ENCODE measurements around the gene FAM107B. TPM values are rescaled to one million over a fixed set of nuclear protein-coding genes. Genes with fewer than 3 reads are reported as not detected.
A peak's percentile ranks its signal among the peaks of the same experiment; 100 is the strongest.

FAM107B gene
- total and polyA plus RNA-seq, 4 donors = 24.9 to 58.1 (median 30.9) TPM

DNA sequence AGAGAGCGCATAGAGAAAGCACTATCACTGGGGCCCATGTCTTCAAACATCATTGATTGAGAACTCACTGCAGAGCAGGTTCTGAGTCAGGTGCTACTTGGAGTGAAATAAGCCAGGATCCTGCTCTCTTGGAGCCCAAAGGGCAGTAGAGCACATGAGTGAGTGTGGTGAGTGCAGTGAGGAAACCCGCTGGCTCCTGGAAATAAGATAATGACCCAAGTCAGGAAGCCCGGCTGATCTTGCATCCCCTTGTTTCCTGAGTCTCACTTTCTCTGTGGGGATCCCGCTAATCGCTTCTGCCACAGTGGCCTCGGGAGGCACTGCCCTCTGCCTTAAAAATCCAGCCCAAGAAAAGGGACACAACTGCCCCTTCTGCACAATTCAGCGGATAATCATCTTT is 7.1 kb upstream of the FAM107B start:
- no peak overlapping the region for H3K9ac ChIP-seq (ENCODE audit: low read depth in 1 of 2, low read length in 2 of 2)
- TF ChIP-seq FOXA2 (IDR thresholded peaks at IDR 0.05) (no peak), ZBTB33 (IDR thresholded peaks at IDR 0.05) (no peak), NR2F2 (IDR thresholded peaks at IDR 0.05) (peak; percentile 75), FOXA1 (IDR thresholded peaks at IDR 0.05) (no peak)
- WGBS = 75% methylated on average over 7 of the region's 7 CpGs

DNA sequence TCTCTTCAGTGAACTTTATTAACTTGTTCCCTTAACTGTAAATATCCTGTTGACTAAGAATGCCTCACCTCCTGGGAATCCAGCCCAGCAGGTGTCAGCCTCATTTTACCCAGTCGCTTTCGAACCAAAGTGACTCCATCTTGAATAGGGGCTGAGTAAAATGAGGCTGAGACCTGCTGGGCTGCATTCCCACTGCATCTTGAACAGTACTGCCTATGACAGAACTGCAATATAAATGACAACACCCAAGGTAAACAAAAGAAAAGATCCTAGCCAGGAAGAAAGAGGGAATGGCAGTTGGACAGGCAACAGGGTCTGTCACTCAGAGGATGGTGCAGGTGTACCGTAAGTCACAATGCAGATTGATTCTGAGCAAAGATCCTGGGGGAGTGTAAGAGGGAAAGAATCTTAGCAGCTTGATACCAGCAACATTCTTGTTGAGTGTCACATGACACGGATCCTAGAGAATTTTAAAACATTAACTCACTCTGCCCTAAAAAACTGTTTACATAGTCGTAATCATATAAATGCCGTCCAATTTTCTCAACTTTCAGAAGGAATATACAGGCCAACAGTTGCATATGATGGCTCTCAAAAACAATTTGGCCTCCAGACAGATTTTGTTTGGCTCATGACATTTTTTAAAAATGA is 4.4 kb upstream of the FAM107B start:
- H3K27me3 ChIP-seq (ENCODE audit: control insufficient read depth in 4 of 4, insufficient read depth in 4 of 4, low read length in 3 of 4) = no peaks in the 10 kb centered on the region
- no peak overlapping the region for H3K9ac ChIP-seq (ENCODE audit: low read depth in 1 of 2, low read length in 2 of 2)
- DNase-seq (ENCODE audit: low spot score) = no peak
- WGBS = 59% methylated on average over 6 of the region's 6 CpGs
- H3K4me3 ChIP-seq (ENCODE audit: low read depth in 1 of 3, low read length in 3 of 3) = no peak overlapping the region
- no peak overlapping the region for H3K27ac ChIP-seq (ENCODE audit: low read depth in 1 of 2, low read length in 2 of 2)
- no peaks in the 10 kb centered on the region for H3K9me3 ChIP-seq (ENCODE audit: control insufficient read depth in 4 of 4, low read length in 3 of 4)
- TF ChIP-seq, protein P1, sequence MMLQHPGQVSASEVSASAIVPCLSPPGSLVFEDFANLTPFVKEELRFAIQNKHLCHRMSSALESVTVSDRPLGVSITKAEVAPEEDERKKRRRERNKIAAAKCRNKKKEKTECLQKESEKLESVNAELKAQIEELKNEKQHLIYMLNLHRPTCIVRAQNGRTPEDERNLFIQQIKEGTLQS (IDR thresholded peaks at IDR 0.05) = no peak
- TF ChIP-seq YY1 (IDR thresholded peaks at IDR 0.05) (no peak), RAD21 (IDR thresholded peaks at IDR 0.05) (no peak)
- H3K36me3 ChIP-seq (ENCODE audit: control insufficient read depth in 4 of 4, insufficient read depth in 3 of 4, low read depth in 1 of 4, low read length in 3 of 4) = no peaks in the 10 kb centered on the region
- peaks cover 0 to 3% (median 0%) of the 10 kb centered on the region in 4 donors for H3K4me1 ChIP-seq (ENCODE audit: control insufficient read depth in 4 of 4, insufficient read depth in 4 of 4, low read length in 3 of 4)

More for the DNA sequence above, 7.1 kb upstream of the FAM107B start:
- DNase-seq (ENCODE audit: low spot score) = no peak
- Histone ChIP-seq H3K4me1 (ENCODE audit: control insufficient read depth in 4 of 4, insufficient read depth in 4 of 4, low read length in 3 of 4) (peaks cover 0 to 3% (median 0%) of the 10 kb centered on the region in 4 donors), H3K36me3 (ENCODE audit: control insufficient read depth in 4 of 4, insufficient read depth in 3 of 4, low read depth in 1 of 4, low read length in 3 of 4) (no peaks in the 10 kb centered on the region), H3K4me3 (ENCODE audit: low read depth in 1 of 3, low read length in 3 of 3) (no peak overlapping the region), H3K27ac (ENCODE audit: low read depth in 1 of 2, low read length in 2 of 2) (no peak overlapping the region), H3K9me3 (ENCODE audit: control insufficient read depth in 4 of 4, low read length in 3 of 4) (no peaks in the 10 kb centered on the region), H3K27me3 (ENCODE audit: control insufficient read depth in 4 of 4, insufficient read depth in 4 of 4, low read length in 3 of 4) (no peaks in the 10 kb centered on the region)

GRCh38 chr10:14776546-14776945 is 1.8 kb upstream of the FAM107B start:
- Histone ChIP-seq H3K9ac (ENCODE audit: low read depth in 1 of 2, low read length in 2 of 2) (no peak overlapping the region), H3K36me3 (ENCODE audit: control insufficient read depth in 4 of 4, insufficient read depth in 3 of 4, low read depth in 1 of 4, low read length in 3 of 4) (no peaks in the 10 kb centered on the region), H3K9me3 (ENCODE audit: control insufficient read depth in 4 of 4, low read length in 3 of 4) (no peaks in the 10 kb centered on the region), H3K4me3 (ENCODE audit: low read depth in 1 of 3, low read length in 3 of 3) (no peak overlapping the region), H3K27me3 (ENCODE audit: control insufficient read depth in 4 of 4, insufficient read depth in 4 of 4, low read length in 3 of 4) (no peaks in the 10 kb centered on the region), H3K27ac (ENCODE audit: low read depth in 1 of 2, low read length in 2 of 2) (no peak overlapping the region), H3K4me1 (ENCODE audit: control insufficient read depth in 4 of 4, insufficient read depth in 4 of 4, low read length in 3 of 4) (peaks cover 0 to 3% (median 0%) of the 10 kb centered on the region in 4 donors)
- WGBS = 86% methylated on average over 9 of the region's 9 CpGs
- no peak for DNase-seq (ENCODE audit: low spot score)
- TF ChIP-seq RAD21 (IDR thresholded peaks at IDR 0.05) = no peak
- TF ChIP-seq, protein P2, sequence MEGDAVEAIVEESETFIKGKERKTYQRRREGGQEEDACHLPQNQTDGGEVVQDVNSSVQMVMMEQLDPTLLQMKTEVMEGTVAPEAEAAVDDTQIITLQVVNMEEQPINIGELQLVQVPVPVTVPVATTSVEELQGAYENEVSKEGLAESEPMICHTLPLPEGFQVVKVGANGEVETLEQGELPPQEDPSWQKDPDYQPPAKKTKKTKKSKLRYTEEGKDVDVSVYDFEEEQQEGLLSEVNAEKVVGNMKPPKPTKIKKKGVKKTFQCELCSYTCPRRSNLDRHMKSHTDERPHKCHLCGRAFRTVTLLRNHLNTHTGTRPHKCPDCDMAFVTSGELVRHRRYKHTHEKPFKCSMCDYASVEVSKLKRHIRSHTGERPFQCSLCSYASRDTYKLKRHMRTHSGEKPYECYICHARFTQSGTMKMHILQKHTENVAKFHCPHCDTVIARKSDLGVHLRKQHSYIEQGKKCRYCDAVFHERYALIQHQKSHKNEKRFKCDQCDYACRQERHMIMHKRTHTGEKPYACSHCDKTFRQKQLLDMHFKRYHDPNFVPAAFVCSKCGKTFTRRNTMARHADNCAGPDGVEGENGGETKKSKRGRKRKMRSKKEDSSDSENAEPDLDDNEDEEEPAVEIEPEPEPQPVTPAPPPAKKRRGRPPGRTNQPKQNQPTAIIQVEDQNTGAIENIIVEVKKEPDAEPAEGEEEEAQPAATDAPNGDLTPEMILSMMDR (IDR thresholded peaks at IDR 0.05; ENCODE audit: low read depth, low read length, missing input control) = no peak
- TF ChIP-seq FOXA1 (IDR thresholded peaks at IDR 0.05) = no peak
- TF ChIP-seq HNF4G (IDR thresholded peaks at IDR 0.05) = no peak
- TF ChIP-seq, protein P3, sequence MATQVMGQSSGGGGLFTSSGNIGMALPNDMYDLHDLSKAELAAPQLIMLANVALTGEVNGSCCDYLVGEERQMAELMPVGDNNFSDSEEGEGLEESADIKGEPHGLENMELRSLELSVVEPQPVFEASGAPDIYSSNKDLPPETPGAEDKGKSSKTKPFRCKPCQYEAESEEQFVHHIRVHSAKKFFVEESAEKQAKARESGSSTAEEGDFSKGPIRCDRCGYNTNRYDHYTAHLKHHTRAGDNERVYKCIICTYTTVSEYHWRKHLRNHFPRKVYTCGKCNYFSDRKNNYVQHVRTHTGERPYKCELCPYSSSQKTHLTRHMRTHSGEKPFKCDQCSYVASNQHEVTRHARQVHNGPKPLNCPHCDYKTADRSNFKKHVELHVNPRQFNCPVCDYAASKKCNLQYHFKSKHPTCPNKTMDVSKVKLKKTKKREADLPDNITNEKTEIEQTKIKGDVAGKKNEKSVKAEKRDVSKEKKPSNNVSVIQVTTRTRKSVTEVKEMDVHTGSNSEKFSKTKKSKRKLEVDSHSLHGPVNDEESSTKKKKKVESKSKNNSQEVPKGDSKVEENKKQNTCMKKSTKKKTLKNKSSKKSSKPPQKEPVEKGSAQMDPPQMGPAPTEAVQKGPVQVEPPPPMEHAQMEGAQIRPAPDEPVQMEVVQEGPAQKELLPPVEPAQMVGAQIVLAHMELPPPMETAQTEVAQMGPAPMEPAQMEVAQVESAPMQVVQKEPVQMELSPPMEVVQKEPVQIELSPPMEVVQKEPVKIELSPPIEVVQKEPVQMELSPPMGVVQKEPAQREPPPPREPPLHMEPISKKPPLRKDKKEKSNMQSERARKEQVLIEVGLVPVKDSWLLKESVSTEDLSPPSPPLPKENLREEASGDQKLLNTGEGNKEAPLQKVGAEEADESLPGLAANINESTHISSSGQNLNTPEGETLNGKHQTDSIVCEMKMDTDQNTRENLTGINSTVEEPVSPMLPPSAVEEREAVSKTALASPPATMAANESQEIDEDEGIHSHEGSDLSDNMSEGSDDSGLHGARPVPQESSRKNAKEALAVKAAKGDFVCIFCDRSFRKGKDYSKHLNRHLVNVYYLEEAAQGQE (IDR thresholded peaks at IDR 0.05) = no peak
- no peak for TF ChIP-seq HNF4A (conservative IDR thresholded peaks at IDR 0.05)
- TF ChIP-seq NR2F2 (IDR thresholded peaks at IDR 0.05) = no peak
- TF ChIP-seq, protein P4, sequence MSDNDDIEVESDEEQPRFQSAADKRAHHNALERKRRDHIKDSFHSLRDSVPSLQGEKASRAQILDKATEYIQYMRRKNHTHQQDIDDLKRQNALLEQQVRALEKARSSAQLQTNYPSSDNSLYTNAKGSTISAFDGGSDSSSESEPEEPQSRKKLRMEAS (IDR thresholded peaks at IDR 0.05) = no peak
- TF ChIP-seq JUND (IDR thresholded peaks at IDR 0.05) = no peak
- no peak for TF ChIP-seq YY1 (IDR thresholded peaks at IDR 0.05)
- no peak for TF ChIP-seq RXRA (IDR thresholded peaks at IDR 0.05)
